Stimulated activated CD4-positive, alpha-beta T cell treated with anti-CD3 and anti-CD28 coated beads, Interleukin-1b, Interleukin-23, amount 100 ng/mL, for 4 hours (primary cell): Measurements from ENCODE around the gene MAP3K12.
"Not testable (repeated sequence)": the region's sequence is repeated elsewhere in the genome, so short reads cannot be mapped to it uniquely, and the experiment has no call there.

Experiments
- DNase-seq, 2 donors: peaks; one replicate each; pipeline ENCODE4 v3.0.0-alpha.2; 2020; ENCODE audit warnings: low read depth in 2 of 2

MAP3K12 gene, protein sequence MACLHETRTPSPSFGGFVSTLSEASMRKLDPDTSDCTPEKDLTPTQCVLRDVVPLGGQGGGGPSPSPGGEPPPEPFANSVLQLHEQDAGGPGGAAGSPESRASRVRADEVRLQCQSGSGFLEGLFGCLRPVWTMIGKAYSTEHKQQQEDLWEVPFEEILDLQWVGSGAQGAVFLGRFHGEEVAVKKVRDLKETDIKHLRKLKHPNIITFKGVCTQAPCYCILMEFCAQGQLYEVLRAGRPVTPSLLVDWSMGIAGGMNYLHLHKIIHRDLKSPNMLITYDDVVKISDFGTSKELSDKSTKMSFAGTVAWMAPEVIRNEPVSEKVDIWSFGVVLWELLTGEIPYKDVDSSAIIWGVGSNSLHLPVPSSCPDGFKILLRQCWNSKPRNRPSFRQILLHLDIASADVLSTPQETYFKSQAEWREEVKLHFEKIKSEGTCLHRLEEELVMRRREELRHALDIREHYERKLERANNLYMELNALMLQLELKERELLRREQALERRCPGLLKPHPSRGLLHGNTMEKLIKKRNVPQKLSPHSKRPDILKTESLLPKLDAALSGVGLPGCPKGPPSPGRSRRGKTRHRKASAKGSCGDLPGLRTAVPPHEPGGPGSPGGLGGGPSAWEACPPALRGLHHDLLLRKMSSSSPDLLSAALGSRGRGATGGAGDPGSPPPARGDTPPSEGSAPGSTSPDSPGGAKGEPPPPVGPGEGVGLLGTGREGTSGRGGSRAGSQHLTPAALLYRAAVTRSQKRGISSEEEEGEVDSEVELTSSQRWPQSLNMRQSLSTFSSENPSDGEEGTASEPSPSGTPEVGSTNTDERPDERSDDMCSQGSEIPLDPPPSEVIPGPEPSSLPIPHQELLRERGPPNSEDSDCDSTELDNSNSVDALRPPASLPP

DNA sequence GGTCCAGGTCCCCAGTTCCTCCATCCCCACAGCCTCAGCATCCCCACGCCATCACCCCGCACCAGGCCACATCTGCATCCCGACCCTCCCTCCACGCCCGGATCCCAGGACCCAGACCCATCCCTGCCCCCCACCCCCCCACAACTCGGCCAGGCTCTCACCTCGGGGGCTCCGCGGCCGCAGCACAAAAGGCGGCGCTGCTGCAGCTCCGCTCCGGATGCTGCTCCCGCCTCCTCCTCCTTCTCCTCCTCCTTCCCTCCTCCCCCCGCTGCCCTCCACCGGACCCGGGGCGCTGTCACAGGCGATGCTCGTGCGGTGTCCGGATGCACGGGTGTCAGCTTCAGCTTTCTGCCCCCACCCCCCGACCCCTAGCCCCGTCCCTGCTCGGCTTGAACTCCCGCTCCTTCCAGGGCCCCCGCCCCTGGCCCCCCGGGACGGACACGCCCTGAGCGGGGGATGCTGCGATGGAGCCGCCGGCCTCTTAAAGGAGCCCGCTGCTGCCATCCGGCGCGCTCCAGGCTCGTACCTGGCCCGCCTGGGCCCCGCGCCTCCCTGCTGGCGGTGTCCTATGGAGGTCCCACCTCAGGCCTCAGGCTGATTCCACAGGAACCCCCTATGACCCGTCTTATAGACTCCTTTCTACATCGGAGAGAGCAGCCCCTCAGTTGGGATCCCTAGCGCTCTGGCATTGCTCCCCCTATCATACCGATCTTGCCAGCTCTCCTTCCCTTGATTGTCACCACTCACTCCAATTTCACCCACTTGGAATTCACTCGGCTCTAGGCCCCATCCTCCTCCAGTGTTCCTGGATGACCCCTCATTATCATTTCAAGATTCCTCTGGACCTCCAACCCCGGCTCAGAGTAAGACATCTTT is at the start of gene MAP3K12:
Gene MAP3K12 (minus strand): TSS at position 193 of the 876 bp plus-strand sequence. CDS start 12,067 bp downstream, outside the sequence.
- DNase-seq, result peak; percentile 25 to 51

DNA sequence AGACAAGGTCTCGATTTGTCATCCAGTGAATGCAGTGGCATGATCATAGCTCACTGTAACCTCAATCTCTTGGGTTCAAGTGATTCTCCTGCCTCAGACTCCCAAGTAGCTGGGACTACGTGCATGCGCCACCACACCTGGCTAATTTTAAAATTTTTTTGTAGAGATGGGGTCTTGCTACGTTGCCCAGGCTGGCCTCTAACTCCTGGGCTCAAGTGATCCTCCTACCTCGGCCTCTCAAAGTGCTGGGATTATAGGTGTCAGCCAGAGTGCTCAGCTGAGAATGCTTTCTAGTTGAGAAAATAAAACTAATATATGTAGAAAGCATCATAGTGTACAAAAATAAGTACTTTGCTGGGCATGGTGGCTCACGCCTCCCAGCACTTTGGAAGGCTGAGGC is 49.1 kb upstream of the MAP3K12 start:
- DNase-seq, result not testable (repeated sequence)

DNA sequence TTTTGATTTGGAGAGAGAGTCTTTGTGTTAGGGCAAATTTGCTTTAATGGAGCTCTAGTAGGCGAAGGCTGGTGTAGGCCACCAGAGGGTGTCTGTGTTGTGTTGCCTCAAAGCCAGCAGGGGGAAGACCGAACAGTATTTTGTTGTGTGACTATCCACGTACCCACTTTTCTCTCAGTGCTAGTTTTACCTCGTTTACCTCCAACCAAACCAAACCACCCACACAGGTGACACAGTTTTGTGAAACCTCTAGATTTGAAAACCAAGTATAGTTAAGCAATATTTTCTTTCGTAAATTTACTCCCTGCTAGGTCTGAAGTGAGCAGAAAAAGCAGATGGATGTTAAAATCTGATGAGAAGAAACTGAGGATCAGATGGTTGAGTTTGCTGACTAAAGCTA is 44.3 kb upstream of the MAP3K12 start:
- peak; percentile 15 to 25 for DNase-seq

DNA sequence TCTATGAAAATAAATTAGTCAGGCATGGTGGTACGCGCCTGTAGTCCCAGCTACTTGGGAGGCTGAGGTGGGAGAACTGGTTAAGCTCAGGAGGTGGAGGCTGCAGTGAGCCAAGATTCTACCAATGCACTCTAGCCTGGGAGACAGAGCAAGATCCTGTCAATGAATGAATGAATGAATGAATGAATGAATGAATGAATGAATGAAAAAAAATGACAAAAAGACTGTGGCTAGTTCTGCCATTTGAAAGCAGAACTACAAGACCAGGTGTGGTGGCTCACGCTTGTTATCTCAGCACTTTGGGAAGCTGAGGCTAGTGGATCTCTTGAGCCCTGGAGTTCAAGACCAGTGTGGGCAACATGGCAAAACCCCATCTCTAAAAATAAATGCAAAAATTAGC is 40.3 kb upstream of the MAP3K12 start:
- no peak for DNase-seq

DNA sequence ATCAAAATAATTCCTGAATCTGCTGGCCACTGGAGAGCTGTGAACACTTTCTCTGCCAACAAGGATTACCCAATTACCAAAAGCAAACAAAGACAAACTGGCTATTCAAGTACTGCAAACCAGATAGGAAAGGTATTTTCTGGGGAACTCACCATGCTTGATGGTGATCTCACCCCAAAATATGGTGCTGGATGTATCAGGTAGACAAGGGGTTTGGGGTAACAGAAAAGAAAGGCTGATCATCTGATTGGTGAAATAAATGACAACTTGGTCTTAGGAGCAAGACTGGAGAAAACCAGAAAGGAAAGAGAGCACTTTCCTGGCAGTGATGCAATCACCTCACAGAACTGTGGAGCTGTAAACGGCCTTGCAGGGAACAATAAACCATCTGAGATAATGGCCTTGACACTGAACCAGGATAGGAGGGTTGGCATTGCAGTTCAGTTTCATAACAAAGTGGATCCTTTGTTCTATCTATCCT is 39.0 kb upstream of the MAP3K12 start:
- no peak for DNase-seq

DNA sequence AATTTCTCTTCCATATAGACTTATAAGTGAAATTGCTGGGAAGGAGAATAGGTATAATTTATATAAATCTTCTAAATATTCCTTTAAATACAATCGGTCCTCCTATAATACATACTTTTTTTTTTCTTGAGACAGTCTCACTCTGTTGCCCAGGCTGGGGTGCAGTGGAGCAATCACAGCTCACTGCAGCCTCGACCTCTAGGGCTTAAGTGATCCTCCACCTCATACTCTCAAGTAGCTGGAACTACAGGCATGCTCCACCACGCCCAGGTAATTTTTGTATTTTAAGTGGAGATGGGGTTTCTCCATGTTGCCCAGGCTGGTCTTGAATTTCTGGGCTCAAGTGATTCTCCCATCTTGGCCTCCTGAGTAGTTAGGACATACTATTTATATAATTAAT is 37.7 kb upstream of the MAP3K12 start:
- no peak for DNase-seq

DNA sequence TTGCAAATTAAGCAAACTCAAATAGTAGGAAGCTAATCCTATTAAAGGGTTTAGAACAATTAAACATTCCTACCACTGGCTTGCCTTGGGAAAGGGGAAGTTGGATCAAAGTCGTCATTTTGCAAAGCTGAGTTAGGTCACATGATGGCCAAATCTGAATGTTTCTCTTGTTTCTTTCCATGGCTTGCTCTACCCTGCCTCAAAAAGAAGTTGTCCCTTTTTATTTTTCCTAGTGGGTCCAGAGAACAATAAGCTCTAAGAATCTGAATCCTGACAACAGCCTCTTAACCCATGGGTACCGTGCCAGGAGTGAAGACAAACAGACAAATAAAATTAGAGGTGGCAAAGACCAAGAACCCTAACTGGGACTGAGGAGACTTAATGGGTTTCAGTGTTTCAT is 34.2 kb upstream of the MAP3K12 start:
- DNase-seq, result no peak

DNA sequence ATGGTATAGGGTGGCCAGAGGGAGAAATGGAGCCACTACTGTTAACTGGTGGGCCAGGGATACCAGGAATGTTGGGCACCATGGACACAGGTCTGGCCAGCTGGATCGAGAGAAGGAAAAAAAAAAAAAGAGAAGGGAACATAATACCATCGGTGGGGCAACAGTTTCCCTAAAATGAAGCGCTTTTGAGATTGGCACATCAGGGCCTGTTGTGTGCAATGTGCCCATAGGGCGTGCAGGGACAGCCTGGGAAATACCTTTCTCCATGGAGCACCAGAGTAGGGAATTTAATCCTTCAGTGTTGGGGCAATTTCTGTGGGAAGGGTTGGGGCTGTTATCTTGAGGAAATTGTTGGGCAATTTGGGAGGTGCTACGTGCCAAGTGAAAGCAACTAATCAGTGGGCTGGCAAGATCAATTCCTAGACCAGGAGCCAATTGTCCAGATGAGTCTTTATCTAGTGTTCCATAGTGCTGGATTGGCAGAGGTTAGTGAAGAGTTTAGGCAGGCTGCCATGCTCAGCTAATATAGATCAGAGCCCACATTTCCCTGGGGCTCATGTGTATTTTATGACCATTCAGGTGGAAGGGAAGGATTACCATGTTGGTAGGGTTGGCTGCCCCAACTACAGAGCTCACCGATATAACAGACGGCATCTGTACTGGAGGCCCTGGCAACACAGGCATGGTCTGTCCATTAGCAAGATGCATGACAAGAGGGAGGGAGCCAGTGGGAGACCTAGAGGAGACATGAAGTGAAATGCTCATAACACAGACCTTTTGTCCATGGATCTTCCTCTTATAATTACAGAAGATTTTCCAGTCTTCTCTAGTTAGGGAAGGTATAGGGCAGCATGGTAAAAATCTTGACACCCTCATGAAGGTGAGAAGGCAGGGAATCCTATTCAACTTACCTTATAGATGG is 33.5 kb upstream of the MAP3K12 start:
- DNase-seq, result no peak

DNA sequence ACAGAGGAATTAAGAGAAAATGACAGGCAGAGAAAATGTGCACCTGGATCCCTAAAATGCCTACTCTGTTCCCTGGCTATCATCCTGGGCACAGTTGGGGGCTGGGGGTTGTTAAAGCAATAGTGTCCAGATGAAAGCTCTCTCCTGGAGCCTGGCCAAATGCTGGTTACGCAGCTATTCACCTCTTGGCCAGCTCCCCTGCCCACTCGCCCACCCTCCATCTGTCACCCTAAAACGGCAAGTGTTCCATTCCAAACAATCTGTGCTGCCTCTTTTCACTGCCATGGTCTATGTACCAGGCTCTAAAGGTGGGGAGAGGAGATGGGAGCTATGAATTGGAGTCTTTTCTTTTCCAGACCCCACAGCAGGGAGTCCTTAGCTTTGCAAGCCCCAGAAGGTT is 32.8 kb upstream of the MAP3K12 start:
- DNase-seq, result no peak

DNA sequence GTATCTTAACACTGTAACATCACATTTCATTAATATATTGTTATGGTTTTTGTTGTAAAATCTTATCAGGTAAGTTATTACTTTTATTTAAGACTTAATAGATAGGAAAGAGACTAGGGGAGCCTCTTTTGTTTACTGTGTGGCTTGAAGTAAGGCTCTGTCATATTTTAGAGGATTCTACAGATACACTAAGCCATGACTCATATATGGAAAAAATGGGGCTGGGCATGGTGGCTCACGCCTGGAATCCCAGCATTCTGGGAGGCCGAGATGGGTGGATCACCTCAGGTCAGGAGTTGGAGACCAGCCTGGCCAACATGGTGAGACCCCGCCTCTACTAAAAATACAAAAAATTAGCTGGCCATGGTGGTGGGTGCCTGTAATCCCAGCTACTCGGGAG is 31.7 kb upstream of the MAP3K12 start:
- no peak for DNase-seq

DNA sequence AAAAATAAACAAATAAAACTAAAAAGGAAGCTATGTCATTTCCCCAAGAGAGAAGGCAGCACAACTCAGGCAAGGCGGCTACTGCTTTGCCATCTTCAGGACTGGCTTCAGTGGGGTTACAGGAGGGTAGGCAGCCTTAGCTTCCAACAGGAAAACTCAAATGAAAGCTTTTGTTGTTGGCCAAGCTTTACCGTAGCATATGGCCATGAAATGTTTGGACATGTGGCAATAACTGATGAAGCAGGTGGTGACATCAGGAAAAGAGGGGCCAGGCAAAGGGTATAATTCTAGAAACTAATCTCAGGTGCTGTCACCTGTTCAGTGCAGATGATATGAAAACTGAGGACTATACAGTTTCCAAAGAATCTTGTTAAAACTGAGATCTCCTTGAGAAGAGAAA is 30.8 kb upstream of the MAP3K12 start:
- DNase-seq, result no peak

DNA sequence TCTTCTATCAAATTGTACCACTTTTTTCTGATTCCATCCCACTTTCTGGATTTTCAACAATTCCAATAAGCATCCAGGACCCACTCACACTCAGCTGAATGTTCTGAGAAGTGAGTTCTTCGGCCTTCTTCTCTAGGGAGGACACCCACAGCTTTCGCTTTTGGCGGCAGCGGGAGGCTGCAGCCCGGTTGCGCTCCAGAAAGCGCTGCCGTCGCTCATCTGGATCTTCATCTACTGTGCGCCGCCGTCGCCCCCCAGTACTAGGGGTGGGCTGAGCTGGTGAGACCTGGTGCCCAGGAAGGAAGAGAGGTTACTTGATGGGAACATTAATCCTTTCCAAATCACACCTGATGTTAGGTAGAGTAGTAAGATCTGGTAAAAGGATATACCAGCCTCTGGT is 25.2 kb upstream of the MAP3K12 start:
- DNase-seq, result no peak

DNA sequence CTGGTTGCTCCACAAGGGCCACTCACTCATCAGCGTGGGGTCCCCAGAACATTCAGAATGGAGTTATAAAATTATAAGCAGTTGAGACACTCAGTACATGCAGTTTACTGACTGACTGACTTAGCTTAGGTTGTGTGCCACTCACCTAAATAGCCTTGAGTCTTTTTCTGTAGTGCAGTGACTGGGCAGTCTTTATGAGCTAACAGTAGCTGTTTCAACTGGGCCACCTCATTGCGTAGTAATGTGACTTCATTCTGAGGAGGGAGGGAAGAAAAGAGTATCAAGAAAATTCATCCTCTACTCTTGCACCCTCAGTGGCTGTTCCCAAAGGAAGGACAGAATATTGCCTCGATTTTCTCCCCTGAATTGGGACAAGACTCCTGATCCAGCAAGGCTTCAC is 23.9 kb upstream of the MAP3K12 start:
- DNase-seq, result no peak

DNA sequence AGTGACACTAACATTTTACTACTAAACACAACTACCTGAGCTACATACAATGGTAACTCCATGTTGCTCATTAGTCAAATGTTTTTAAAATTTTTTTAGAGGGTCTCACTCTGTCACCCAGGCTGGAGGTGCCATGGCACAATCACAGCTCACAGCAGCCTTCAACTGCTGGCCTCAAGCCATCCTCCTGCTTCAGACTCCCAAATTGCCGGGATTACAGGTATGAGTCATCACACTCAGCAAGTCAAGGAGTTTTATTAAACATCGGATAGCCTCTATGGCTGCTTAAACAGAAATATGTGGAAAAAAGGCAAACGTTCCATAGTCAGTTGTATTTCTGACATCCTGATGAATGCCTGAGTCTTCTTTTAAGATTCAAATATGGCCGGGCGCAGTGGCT is 19.1 kb upstream of the MAP3K12 start:
- DNase-seq, result no peak

DNA sequence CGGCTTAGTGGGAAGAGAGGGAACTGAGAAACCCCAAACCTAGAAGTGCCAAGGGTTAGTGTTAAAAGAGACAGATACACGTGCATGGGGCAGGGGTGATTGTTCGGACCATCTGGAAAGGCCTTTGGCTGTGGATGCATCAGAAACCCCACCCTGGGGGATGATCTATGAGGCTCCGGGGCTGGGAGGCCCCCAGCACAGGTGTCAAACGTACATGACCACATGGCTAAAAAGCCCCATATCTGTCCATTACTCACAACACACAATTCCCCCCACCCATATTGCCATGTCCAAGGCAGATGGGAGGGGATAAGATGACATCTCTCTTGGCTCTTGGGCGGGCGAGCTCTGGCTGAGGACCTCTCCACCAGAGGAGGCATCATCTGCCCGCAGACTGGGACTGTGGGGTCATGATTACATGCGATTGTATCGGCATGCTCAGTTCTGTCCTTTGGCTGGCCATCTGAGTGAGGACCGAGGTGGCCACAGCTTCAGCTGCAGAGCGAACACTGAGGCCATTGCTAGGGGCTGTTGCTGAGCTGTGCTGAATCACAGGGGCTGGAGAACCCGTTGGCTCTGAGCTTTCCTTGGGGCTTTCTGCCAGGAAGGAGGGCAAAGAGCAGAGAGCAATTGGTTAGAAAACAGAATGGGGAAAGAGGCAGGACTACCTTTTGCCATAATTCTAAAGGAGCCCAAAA is 17.6 kb upstream of the MAP3K12 start:
- no peak for DNase-seq

DNA sequence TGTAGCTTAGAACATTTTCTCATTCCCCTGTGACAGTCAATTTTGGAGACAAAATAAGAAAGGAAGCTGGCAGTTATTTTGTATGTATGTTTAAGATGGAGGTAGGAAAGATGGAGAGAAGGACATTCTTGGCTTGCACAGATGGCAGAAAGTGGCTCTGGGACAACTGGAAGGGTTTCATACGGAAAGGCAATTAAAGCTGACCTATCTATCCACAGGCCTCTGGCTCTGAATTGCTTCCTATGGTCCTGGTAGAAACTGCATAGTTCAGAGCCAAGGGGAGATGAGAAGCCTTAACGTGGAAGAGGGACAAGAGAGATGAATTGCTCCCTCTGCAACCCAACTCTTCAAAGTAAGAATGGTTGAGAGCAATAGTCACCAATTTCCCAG is 16.0 kb upstream of the MAP3K12 start:
- no peak for DNase-seq

DNA sequence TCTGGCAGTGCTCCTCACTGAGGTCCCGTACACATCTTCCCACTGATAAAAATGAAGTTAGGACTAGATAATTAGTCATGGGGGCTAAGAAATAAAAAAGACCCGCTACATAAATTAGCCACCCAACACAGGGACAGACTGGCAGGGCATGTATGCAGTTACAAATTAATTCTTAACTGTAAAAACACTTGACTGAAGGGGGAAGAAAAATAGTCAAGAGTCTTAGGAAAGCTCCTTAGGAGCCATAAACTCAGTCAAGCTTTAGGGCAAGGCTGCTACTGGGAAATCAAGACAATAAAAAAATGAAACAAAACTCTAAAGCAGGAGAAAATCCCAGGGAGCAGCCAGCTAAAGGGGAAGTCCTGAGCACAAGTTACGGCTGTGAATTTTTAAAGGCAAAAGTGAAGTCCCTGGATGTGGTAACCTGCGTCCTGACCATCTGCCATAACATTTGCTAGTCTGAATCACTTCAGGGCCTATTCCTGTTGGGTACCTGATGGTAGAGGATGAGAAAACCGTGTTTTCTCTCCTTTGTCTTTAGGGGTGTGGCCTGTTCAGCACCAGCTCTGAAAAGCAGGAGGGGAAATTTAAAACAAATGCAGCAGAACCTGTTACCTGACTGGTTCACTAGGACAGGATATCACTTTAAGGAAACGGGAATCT is 15.5 kb upstream of the MAP3K12 start:
- DNase-seq, result no peak

DNA sequence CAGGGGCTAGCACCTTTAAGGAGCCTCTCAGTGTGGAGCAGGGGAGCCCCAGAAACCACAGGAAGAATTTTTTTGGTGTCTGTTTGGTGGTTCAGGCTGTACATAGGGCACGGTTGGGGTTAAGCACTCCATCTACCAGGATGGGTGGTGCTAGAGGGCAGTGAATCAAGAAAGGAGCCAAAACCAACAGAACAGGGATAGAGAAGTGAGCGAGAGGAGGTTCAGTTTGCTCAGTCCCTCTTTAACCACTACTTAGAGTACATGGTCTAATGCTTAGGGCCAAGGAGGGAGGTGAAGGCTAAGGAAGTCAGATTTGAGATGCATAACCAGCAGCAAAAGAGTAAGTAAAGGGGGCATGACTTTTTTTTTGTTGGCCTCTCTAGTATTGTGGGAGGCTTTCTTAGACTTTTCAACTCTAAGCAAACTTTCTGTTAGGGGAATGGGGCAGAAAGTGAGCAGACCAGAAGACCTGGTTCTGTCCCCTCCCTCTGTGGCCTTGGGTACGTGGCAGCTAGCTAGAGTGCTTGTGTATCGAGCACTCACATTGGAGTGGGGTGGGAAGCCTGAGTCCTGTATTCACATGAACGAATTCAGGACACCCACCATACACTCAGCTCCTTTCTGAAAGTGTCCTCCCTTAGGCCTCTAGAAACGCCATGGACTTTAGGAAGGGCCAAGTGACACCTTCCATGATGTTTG is 14.6 kb upstream of the MAP3K12 start:
- DNase-seq, result no peak
